GM18873 (cell line): ENCODE results near the gene PDILT.

Experiments
- ATAC-seq: cut with Tn5 transposase; IDR thresholded peaks from one replicate; pipeline ENCODE4 v1.9.1; 2021; ENCODE audit warnings: mild to moderate bottlenecking, moderate library complexity, moderate number of reproducible peaks; ENCODE audit not compliant: unreplicated experiment, low FRiP score

PDILT gene

DNA sequence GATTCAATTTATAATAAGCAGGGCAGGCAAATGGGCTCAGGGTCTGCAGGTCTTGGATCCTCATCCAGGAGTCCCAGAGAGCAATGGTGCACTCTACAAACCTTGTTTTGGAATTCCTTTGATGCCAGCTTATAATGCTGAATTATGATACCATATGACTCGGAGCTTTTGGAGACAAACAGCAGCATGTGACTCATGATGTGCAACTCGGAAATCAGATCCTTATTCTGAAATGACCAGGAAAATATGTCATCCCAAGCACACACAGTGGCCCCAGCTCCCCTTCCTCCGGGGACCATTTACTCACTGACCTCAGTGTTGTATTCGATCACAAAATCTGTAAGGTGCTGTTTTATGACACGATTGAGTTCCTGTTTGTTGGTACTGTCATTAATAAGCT is 31.8 kb downstream of the PDILT start:
- no peak for ATAC-seq

DNA sequence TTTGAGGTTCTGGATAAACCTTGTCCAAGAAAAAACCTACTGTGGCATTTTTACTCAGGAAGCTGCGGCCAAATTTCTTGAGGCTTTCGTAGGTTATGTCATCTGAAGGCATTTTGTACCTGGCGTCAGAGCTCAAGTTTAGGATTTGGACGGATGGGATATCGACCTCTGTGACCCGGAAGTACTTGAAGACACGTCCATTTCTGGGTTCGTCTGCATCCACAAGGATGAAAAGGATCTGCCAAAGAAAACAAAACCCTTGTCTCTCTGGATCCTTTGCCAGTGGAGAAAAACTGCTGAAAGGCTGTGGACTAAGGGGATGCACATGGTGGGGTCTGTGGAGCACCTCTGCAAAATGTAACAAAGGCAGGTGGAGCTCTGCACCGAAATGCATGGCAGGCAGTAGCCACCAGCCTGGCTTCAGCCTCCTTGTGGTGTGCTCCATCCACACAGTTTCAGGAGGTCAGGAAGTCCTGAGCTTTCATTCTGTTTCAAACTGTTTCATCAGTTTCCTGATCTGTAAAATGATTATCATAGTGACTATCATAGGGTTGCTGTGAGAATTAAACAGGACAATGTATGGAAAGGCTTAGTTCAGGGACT is 35.0 kb downstream of the PDILT start:
- no peak for ATAC-seq

- ATAC-seq: no peak
Observed at GRCh38 chr16:20364051-20364450, 40.5 kb downstream of the PDILT start.

DNA sequence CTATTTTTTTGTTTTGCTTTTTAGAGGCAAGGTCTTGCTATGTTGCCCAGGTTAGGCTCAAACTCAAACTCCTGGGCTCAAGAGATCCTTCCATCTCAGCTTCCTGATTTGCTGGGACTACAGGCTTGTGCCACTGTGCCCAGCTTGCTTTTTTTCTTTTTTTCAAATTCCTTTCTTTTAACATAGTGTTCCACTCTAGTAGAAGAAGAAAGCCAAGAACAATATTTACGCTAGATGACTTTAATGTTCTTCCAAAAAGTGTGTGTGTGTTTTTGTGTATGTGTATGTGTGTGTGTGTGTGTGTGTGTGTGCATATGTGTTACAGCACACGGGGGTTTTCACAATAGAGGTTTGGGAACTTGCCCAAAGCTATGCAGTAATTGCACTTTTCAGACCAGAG is 41.3 kb downstream of the PDILT start:
- ATAC-seq: no peak

- no peak for ATAC-seq
Observed at GRCh38 chr16:20359997-20360396, 44.5 kb downstream of the PDILT start.

DNA sequence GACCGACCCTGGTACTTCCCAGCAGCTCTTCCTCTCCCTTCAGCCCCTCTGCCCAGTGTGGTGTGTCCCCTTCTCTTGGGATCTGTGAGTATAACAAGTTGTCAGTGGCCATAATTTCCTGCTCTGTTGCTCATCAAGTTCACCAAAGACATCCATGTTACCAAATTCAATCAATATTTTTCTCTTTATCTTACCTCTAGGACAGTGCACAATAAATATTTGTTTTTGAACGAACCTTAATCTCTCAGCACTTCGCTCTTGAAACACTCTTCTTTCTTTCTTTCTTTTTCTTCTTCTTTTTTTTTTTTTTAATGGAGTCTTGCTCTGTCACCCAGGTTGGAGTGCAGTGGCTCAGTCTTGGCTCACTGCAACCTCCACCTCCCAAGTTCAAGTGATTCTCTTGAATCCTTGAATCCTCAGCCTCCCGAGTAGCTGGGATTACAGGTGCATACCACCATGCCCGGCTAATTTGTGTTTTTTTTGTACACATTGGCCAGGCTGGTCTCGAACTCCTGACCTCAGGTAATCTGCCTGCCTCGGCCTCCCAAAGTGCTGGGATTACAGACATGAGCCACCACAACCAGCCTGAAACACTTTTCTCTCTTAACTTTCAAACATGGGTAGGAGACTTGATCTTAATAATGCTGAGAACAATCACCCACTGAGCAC is 49.3 kb downstream of the PDILT start:
- no peak for ATAC-seq

GRCh38 chr16:20353379-20353778 is 51.2 kb downstream of the PDILT start:
- ATAC-seq: no peak

GRCh38 chr16:20352615-20353014 is 51.9 kb downstream of the PDILT start, which contains the start of gene UMOD:
Gene UMOD (minus strand): TSS chr16:20352715. CDS start chr16:20350737, 1,978 bp downstream.
- no peak for ATAC-seq

DNA sequence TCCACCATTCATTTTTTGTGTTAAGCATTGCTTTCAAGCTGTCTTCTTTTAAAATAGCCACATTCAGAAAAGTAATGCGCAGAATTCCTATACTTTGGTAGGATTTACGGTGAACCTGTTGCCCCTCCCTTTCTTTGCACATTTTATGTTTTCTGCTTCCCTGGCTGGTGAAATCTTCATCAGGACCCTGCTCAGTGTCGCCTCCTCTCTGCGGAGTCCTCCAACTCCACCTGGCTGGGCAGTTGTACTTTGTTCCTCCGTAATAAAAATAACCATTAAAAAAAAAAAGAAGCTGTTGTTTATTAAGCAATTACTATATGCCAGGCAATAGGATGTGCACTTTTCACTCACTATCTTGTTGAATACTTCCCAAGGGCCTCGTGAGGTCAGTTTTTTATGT is 54.9 kb downstream of the PDILT start:
- ATAC-seq: no peak

DNA sequence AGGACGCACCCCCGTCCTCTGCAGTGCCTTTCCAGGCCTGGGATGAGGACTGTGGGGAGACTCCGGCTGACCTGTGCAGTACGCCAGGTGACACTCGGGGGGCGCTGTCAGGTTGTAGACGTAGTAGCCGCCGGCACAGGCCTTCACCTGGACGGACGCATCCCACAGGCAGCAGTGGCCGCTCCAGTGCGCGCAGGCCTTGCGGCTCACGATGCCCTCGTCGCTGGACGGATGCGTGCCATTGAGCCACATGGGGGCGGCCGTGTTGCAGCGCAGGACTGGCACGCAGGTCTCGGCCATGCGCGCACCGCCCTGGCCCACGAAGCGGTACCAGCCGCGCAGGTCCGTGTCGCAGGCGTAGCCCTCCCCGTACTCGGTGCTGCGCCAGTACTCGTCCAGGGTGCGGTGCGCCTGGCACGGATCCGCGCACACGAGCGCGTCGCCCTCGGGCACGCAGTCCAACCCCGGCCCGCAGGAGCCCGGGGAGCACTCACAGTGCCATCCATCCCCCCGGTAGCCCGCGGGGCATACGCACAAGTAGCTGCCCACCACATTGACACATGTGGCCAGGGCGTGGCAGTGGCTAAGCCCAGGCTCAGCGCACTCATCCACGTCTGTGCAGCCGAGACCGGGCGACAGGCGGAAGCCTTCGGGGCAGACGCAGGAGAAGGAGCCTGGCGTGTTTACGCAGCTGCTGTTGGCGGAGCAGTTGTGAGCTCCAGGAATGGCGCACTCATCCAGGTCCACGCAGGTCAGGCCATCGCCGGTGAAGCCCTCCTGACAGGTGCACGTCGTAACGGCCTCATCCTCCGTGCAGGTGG is 56.0 kb downstream of the PDILT start:
- no peak for ATAC-seq

DNA sequence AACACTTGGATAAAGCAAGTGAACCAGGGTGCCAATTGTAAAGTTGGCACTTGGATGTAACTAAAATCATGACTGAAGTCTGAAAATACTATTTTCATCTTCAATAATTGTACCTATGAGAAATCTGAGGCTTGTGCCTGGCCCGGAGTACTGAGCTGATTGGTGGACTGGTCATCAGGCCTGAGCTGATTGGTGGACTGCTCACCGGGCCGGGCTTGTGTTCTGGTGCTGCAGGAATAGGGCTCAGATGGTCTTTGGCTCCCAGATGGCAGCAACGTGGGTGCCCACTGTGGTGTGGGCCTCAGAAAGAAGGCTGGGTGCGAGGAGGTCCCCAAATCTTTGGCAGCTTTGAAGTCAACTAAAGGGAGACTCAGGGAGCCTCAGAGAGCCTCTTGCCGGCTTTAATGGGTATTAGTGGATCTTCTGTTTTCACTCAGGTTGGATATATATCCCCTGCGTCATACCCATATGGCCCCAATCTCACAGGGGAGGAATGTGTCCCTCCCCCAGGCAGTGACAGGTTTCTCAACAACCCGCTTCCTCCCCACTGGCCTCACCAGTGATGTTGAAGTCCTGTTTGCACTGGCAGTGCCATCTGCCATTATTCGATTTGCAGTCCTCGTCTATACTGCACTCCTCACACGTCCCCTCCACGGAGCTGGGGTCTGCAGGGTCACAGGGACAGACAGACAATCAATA is 56.7 kb downstream of the PDILT start:
- no peak for ATAC-seq

DNA sequence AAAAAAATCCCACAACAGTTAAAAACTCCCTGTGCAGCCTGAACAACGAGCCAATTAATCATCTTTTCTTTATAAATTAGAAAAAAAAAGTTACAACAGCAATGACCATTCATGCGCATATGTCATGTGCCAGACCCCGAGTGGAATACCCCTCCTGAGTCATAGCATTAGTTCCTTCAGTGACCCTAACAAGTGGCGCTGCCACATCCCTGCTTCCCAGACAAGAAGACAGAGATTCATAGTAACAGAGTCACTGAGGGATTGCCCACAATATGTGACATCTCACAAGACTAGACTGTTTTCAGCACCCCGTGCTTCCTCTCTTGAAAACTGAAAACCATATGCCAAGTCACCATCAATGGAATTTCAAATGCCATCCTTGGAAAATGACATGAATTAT is 59.9 kb downstream of the PDILT start:
- no peak for ATAC-seq

DNA sequence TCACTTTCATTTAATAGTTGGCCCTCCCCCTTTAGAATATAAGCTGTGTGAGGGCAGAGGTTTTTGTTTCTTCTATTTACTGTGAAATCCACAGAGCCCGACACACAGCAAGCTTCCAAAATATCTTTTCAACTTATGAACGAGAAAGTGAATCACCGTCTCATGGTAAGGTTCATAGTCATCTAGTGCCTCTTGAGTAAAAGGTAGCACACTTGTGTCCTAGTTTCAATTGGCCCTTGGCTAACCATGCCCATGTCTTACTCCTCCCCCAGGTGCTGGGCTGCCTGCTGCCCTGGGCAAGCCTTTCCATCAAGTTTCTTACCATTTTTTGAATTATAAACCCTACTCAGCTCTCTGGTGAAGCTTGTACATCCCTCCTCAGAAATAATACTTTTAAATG is 64.8 kb downstream of the PDILT start:
- ATAC-seq: no peak

DNA sequence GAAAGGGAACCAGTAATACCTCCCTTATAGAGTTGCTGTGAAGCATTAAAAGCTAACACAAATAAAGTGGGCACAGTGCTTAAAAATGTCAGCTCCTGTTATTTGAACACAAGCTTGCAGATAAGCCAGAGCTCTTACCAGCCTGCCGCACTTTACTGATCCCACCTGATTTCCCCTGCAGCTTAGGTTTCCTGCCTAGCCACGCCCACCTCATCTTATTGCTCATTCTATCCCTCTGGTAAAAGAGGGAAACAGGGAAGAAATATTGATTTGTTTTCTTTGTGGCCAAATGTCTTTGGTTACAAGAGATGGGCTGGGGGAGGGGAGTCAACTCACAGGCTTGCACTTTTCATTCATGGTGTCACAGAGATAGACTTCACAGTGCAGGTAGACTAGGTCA is 67.6 kb downstream of the PDILT start:
- no peak for ATAC-seq

DNA sequence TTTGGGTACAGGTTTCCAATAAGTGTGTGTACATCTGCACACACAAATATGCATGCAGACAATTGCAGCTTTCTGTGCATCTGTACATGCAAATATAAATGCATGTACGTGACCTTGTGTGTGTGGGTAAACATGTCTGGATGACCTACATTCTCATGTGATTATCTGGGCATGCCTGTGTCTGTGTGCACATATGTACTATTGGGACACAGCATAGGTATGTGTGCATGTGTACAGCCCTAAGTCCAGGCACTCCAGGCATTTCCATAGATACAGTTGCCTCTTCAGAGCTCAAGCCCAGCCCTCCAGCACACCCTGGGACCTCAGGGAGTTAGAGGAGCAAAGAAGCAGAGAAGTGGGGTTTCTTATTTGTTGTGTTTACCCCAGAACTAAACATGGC is 70.1 kb downstream of the PDILT start:
- no peak for ATAC-seq

DNA sequence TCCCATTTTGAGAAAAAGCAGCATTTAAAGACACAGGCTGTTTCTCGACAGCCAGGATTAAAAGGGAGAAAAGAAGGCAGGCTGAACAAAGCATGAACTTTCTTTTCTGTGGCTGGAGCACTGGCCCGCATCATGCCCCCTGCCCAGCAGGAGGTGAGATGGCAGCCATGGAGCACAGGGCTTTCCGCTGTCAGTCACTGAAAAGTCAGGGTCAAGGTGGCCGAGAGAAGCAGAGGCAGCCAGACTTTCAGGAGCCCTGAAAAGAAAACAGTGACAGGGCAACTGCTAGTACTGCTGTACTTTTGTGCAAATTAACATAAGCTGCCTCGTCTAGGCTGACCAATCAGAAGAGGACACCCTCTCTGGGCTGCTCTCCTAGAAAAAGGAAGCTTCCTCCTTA is 71.4 kb downstream of the PDILT start:
- ATAC-seq: no peak

DNA sequence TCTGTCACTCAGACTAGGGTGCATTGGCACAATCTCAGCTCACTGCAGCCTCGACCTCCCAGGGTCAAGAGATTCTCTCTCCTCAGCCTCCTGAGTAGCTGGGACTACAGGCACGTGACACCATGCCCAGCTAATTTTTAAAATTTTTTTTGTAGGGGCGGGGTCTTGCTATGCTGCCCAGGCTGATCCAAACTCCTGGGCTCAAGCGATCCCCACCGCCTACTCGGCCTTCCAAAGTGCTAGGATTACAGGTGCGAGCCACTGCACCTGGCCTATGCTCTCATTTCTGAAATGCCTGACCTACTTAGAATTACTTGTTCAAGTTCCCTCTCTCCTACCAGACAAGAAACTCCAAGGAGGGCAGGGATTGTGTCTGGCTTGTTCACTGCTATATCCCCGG is 72.1 kb downstream of the PDILT start:
- no peak for ATAC-seq

- ATAC-seq: no peak
Observed at GRCh38 chr16:20331635-20332034, 72.9 kb downstream of the PDILT start.

GRCh38 chr16:20329392-20330138 is 75.0 kb downstream of the PDILT start:
- no peak for ATAC-seq

DNA sequence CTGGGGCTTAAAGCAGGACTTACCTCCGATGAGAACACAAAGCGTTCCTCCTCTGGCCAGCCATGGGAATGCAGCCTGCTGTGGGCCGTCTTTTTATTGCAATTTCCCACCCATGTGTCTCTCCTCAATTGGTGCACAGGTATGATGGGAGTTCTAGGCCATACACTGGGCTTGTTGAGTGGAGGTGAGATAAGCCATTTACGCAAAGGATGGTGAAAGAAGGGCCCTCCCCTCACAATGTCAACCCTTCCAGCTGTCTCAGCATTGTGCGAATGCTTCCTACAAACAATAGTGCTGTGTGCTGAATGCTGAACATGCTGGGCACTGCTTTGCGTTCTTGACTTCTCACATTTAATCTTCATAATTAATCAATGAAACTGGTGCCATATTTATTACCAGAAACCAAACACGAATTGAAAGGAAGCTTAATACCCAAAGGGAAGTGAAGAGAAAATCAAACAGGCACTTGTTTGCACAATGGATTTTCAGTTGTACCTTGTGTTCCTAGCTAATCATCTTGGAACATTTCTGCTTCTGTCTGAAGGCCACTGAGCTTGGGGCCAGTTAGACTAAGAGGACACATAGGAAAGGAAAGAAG is 77.0 kb downstream of the PDILT start, which contains the start of gene GP2:
TSS of gene GP2 (minus strand) at position 70 of the 598 bp plus-strand sequence. CDS start 1,082 bp downstream, outside the sequence.
- no peak for ATAC-seq
